ENCODE data around the gene EPHA1. TPM values are rescaled to one million over a fixed set of nuclear protein-coding genes. Genes with fewer than 3 reads are reported as not detected.

Gene EPHA1
- total RNA-seq, 1 experiment from 2014 or later, result 65.6 TPM

DNA sequence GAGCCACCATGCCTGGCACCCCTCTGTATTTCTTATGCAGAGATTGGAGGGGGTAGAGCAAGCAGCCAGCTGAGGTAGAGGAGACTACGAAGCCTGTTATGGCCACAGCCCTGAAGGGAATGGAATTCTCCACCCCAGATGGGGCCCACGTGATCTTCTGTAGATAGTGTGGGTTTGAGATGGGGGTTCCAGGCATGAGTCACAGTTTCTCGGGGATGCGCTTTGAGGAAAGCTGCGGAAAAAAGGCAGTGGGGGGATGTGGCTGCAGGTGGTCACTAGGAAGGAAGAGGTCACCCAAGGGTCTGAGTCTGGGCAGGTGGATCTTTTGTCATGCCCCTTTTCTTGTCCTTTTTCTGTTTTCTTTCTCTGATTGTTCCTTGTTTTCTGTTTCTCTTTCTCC lies 57.6 kb downstream of the EPHA1 start:
- DNase-seq (ENCODE audit: low spot score), result no peak

DNA sequence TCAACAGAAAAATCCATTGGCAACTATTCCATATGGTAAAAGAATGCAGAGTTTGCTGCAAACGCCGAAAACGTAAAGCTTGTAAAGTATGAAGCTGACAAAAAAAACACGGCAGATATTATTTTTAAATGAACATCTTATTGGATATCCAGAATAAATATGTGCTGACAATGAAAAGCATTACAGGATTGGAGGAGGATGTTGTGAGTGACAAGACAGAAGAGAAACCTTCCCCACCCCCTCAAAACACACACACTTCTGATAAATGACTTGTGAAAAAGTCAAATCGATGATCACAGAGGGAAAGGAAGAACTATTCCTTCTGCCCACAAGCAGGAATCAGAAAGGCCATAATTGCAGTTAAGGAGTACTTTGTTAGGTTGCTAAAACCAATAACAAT lies 60.7 kb downstream of the EPHA1 start:
- DNase-seq (ENCODE audit: low spot score), result no peak

GRCh38 chr7:143346018-143346417 lies 62.6 kb downstream of the EPHA1 start:
- no peak for DNase-seq (ENCODE audit: low spot score)

GRCh38 chr7:143345428-143345900 lies 63.2 kb downstream of the EPHA1 start:
- peak; percentile 84 for DNase-seq (ENCODE audit: low spot score)

GRCh38 chr7:143343596-143343995 lies 65.1 kb downstream of the EPHA1 start:
- no peak for DNase-seq (ENCODE audit: low spot score)

GRCh38 chr7:143341842-143342241 lies 66.8 kb downstream of the EPHA1 start:
- no peak for DNase-seq (ENCODE audit: low spot score)

Small RNAs within 50 kb of the gene (small RNA-seq; reads per million reads assigned to genes)
- gene MIR6892, result 0.29 reads per million

Other genes starting within 250 kb of the EPHA1 start
- gene TAS2R39, start 225.4 kb downstream of the EPHA1 start, total RNA-seq (2014; rRNA removed; shearing (Covaris generic)), result not detected in 2 replicates
- not detected in 2 replicates for gene TAS2R40, start 186.8 kb downstream of the EPHA1 start, total RNA-seq (2014; rRNA removed; shearing (Covaris generic))
- gene GSTK1, start 145.4 kb downstream of the EPHA1 start, total RNA-seq (2014; rRNA removed; shearing (Covaris generic)), result 298 and 301 TPM in 2 replicates
- 53.9 and 79.7 TPM in 2 replicates for gene TMEM139, start 123.9 kb downstream of the EPHA1 start, total RNA-seq (2014; rRNA removed; shearing (Covaris generic))
- gene CASP2, start 120.5 kb downstream of the EPHA1 start, total RNA-seq (2014; rRNA removed; shearing (Covaris generic)), result 26.6 and 27.7 TPM in 2 replicates
- 2.8 and 3.0 TPM in 2 replicates for gene CLCN1, start 92.7 kb downstream of the EPHA1 start, total RNA-seq (2014; rRNA removed; shearing (Covaris generic))
- gene FAM131B, start 46.1 kb downstream of the EPHA1 start, total RNA-seq (2014; rRNA removed; shearing (Covaris generic)), result 13.2 and 17.6 TPM in 2 replicates
- 116 and 148 TPM in 2 replicates for gene ZYX, start 27.5 kb downstream of the EPHA1 start, total RNA-seq (2014; rRNA removed; shearing (Covaris generic))
- not detected in 2 replicates for gene TAS2R60, start 34.6 kb upstream of the EPHA1 start, total RNA-seq (2014; rRNA removed; shearing (Covaris generic))
- not detected in 2 replicates for gene TAS2R41, start 69.0 kb upstream of the EPHA1 start, total RNA-seq (2014; rRNA removed; shearing (Covaris generic))
- 0.51 and 1.4 TPM in 2 replicates for gene CTAGE15, start 162.9 kb upstream of the EPHA1 start, total RNA-seq (2014; rRNA removed; shearing (Covaris generic))
- 0.65 and 0.71 TPM in 2 replicates for gene TCAF2, start 212.1 kb upstream of the EPHA1 start, total RNA-seq (2014; rRNA removed; shearing (Covaris generic))